ENCODE measurements around the gene MTERF2.

Gene MTERF2

GRCh38 chr12:106986135-106986534, 811 bp downstream of the MTERF2 start:
- DNase-seq = no peak

GRCh38 chr12:106985479-106985878, 1.5 kb downstream of the MTERF2 start:
- no peak for DNase-seq

GRCh38 chr12:106984588-106985137, 2.3 kb downstream of the MTERF2 start:
- no peak for DNase-seq

- no peak for DNase-seq
Observed at GRCh38 chr12:106982229-106982628, 4.7 kb downstream of the MTERF2 start.

GRCh38 chr12:106981788-106982187, 5.2 kb downstream of the MTERF2 start:
- no peak for DNase-seq

- DNase-seq = no peak
Observed at GRCh38 chr12:106980944-106981343, 6.0 kb downstream of the MTERF2 start.

- no peak for DNase-seq
Observed at GRCh38 chr12:106978035-106978800, 8.7 kb downstream of the MTERF2 start.

- no peak for DNase-seq
Observed at GRCh38 chr12:106976668-106977067, 10.3 kb downstream of the MTERF2 start.

- DNase-seq = no peak
Observed at GRCh38 chr12:106975993-106976658, 10.8 kb downstream of the MTERF2 start.

GRCh38 chr12:106975098-106975497, 11.8 kb downstream of the MTERF2 start:
- DNase-seq = no peak

- no peak for DNase-seq
Observed at GRCh38 chr12:106974511-106974910, 12.4 kb downstream of the MTERF2 start.

GRCh38 chr12:106973545-106973944, 13.4 kb downstream of the MTERF2 start:
- no peak for DNase-seq

- DNase-seq = no peak
Observed at GRCh38 chr12:106971065-106971464, 15.9 kb downstream of the MTERF2 start.

GRCh38 chr12:106964526-106964925, 22.4 kb downstream of the MTERF2 start:
- DNase-seq = no peak

- no peak for DNase-seq
Observed at GRCh38 chr12:106962286-106962685, 24.7 kb downstream of the MTERF2 start.

GRCh38 chr12:106960443-106960842, 26.5 kb downstream of the MTERF2 start:
- no peak for DNase-seq

- DNase-seq = no peak
Observed at GRCh38 chr12:106957583-106957982, 29.4 kb downstream of the MTERF2 start.

- peak; percentile 63 to 66 for DNase-seq
Observed at GRCh38 chr12:106956048-106956578, 30.8 kb downstream of the MTERF2 start.

GRCh38 chr12:106955377-106956047, 31.4 kb downstream of the MTERF2 start, which contains the start of gene TMEM263:
TSS of gene TMEM263 (plus strand) at chr12:106955907. CDS start at chr12:106967117, 11,210 bp downstream.
- DNase-seq = peak; percentile 86 to 89

- peak; percentile 14 to 28 for DNase-seq
Observed at GRCh38 chr12:106954462-106955376, 32.2 kb downstream of the MTERF2 start.

GRCh38 chr12:106953352-106954250, 33.3 kb downstream of the MTERF2 start:
- DNase-seq = no peak
